DND-41 (cell line): Measurements from ENCODE around the gene KSR1.

Experiments used
- EZH2 ChIP-seq: IDR thresholded peaks from 3 replicates; pipeline ENCODE4 v1.6.1; 2012; ENCODE audit warnings: borderline replicate concordance, low read depth, mild to moderate bottlenecking, moderate library complexity, low read length, inconsistent platforms; ENCODE audit not compliant: severe bottlenecking
- TF ChIP-seq, protein P1 (sequence below): IDR thresholded peaks from 2 replicates; pipeline ENCODE4 v1.5.1; 2012; ENCODE audit warnings: borderline replicate concordance, low read length, moderate library complexity, mild to moderate bottlenecking; ENCODE audit not compliant: poor library complexity, severe bottlenecking; ENCODE audit errors: extremely low read depth

- TF ChIP-seq EZH2: no peak
- TF ChIP-seq, protein P1, sequence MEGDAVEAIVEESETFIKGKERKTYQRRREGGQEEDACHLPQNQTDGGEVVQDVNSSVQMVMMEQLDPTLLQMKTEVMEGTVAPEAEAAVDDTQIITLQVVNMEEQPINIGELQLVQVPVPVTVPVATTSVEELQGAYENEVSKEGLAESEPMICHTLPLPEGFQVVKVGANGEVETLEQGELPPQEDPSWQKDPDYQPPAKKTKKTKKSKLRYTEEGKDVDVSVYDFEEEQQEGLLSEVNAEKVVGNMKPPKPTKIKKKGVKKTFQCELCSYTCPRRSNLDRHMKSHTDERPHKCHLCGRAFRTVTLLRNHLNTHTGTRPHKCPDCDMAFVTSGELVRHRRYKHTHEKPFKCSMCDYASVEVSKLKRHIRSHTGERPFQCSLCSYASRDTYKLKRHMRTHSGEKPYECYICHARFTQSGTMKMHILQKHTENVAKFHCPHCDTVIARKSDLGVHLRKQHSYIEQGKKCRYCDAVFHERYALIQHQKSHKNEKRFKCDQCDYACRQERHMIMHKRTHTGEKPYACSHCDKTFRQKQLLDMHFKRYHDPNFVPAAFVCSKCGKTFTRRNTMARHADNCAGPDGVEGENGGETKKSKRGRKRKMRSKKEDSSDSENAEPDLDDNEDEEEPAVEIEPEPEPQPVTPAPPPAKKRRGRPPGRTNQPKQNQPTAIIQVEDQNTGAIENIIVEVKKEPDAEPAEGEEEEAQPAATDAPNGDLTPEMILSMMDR: no peak
Observed at GRCh38 chr17:27551701-27552248, 95.5 kb downstream of the KSR1 start.
